HCT116 (cell line): Measurements from ENCODE around the gene DYNLT1.

Source experiments
- EZH2 ChIP-seq: fragments of 200-600 bp; sonication (generic); IDR thresholded peaks from 2 replicates; pipeline ENCODE4 v1.6.1; 2017; ENCODE audit warnings: antibody characterized with exemption, mixed run types
- POLR2A ChIP-seq: IDR thresholded peaks from 2 replicates; pipeline ENCODE4 v1.7.0; 2011; ENCODE audit warnings: borderline replicate concordance; ENCODE audit not compliant: insufficient read depth, insufficient read length; ENCODE audit errors: extremely low read depth
- SP1 ChIP-seq: IDR thresholded peaks from 2 replicates; pipeline ENCODE4 v1.6.1; 2012; ENCODE audit warnings: low read depth
- SRF ChIP-seq: IDR thresholded peaks from 2 replicates; pipeline ENCODE4 v1.6.1; 2012; ENCODE audit warnings: low read depth
- YY1 ChIP-seq: IDR thresholded peaks from 2 replicates; pipeline ENCODE4 v1.6.1; 2011; ENCODE audit warnings: low read length, low read depth, moderate library complexity, mild to moderate bottlenecking; ENCODE audit not compliant: insufficient replicate concordance; ENCODE audit errors: extremely low read depth
- TF ChIP-seq, protein P1 (sequence below), 3 experiments: fragments of 200-600 bp in 1 of 3; sonication (generic) in 1 of 3; IDR thresholded peaks in 2 of 3; conservative IDR thresholded peaks in 1 of 3; 2 replicates each; pipeline ENCODE4 v1.5.1; 2012 to 2017; ENCODE audit warnings: low read depth in 2 of 3, low read length in 2 of 3, antibody characterized with exemption in 1 of 3, borderline replicate concordance in 1 of 3, control low read depth in 1 of 3, mild to moderate bottlenecking in 1 of 3, mixed read lengths in 1 of 3, mixed run types in 1 of 3, moderate library complexity in 1 of 3; ENCODE audit not compliant: insufficient read depth in 1 of 3

- TF ChIP-seq, protein P1, sequence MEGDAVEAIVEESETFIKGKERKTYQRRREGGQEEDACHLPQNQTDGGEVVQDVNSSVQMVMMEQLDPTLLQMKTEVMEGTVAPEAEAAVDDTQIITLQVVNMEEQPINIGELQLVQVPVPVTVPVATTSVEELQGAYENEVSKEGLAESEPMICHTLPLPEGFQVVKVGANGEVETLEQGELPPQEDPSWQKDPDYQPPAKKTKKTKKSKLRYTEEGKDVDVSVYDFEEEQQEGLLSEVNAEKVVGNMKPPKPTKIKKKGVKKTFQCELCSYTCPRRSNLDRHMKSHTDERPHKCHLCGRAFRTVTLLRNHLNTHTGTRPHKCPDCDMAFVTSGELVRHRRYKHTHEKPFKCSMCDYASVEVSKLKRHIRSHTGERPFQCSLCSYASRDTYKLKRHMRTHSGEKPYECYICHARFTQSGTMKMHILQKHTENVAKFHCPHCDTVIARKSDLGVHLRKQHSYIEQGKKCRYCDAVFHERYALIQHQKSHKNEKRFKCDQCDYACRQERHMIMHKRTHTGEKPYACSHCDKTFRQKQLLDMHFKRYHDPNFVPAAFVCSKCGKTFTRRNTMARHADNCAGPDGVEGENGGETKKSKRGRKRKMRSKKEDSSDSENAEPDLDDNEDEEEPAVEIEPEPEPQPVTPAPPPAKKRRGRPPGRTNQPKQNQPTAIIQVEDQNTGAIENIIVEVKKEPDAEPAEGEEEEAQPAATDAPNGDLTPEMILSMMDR (IDR thresholded peaks at IDR 0.05 in 2 of 3, conservative IDR thresholded peaks at IDR 0.05 in 1 of 3; ENCODE audit: borderline replicate concordance in 1 of 3, insufficient read depth in 1 of 3, low read depth in 2 of 3, low read length in 2 of 3), result no peak
- TF ChIP-seq SRF (no peak), YY1 (no peak), POLR2A (no peak), EZH2 (no peak), SP1 (no peak)
These were observed 43.0 kb upstream of the DYNLT1 start for GRCh38 chr6:158687506-158687905.
